PC-9 (cell line): ENCODE results near the gene PNMA6E. TPM values are rescaled to one million over a fixed set of nuclear protein-coding genes. Genes with fewer than 3 reads are reported as not detected.

Experiments
- BruUV-seq: library from RNA; stranded (reverse); fragments of 400-500 nt; replicated peaks from 2 replicates; lab custom pipeline; 2021; lab: Mats Ljungman, UMichigan
- CTCF ChIA-PET: fragments of 300-600 bp; sonication (Branson Sonifier 250); formaldehyde crosslinking; loops from one replicate; lab custom pipeline; 2022; ENCODE audit warnings: antibody characterized with exemption; lab: Charles Lee
- POLR2A ChIA-PET: fragments of 300-600 bp; sonication (Branson Sonifier 250); formaldehyde crosslinking; loops from one replicate; lab custom pipeline; 2022; ENCODE audit warnings: antibody characterized with exemption; ENCODE audit not compliant: unreplicated experiment; lab: Charles Lee
- DNase-seq, 2 experiments: peaks; one replicate each; pipeline versions ENCODE4 v3.0.0 to v3.0.0-alpha.2; 2015 to 2022; ENCODE audit warnings: mixed read lengths in 1 of 2
- H2AFZ ChIP-seq: fragments of 200-600 bp; sonication (generic); 2 replicates; pipeline ENCODE4 v1.8.1; 2017; ENCODE audit warnings: antibody characterized with exemption
- H3F3A ChIP-seq: fragments of 200-600 bp; sonication (generic); 2 replicates; pipeline ENCODE4 v1.8.1; 2017; ENCODE audit warnings: antibody characterized with exemption, mild to moderate bottlenecking, low read depth; ENCODE audit not compliant: insufficient read depth
- H3K27ac ChIP-seq: fragments of 200-600 bp; sonication (generic); 2 replicates; pipeline ENCODE4 v1.6.1; 2016; ENCODE audit warnings: mixed run types
- H3K27me3 ChIP-seq: fragments of 200-600 bp; sonication (generic); 2 replicates; pipeline ENCODE4 v1.6.1; 2016; ENCODE audit warnings: low read depth, mixed run types; ENCODE audit not compliant: insufficient read depth
- H3K36me3 ChIP-seq: fragments of 200-600 bp; sonication (generic); 2 replicates; pipeline ENCODE4 v1.6.1; 2016; ENCODE audit warnings: low read depth, mixed run types
- H3K4me1 ChIP-seq: fragments of 200-600 bp; sonication (generic); replicated peaks from 2 replicates; pipeline ENCODE4 v1.6.1; 2016; ENCODE audit warnings: mixed run types; ENCODE audit not compliant: insufficient read depth
- H3K4me2 ChIP-seq: fragments of 200-600 bp; sonication (generic); 2 replicates; pipeline ENCODE4 v1.6.1; 2017; ENCODE audit warnings: mixed run types
- H3K4me3 ChIP-seq: fragments of 200-600 bp; sonication (generic); 2 replicates; pipeline ENCODE4 v1.6.1; 2016; ENCODE audit warnings: mixed run types
- H3K79me2 ChIP-seq: fragments of 200-600 bp; sonication (generic); 2 replicates; pipeline ENCODE4 v1.6.1; 2017; ENCODE audit warnings: low read depth, mixed run types
- H3K9me2 ChIP-seq: fragments of 200-600 bp; sonication (generic); 2 replicates; pipeline ENCODE4 v1.8.1; 2017; ENCODE audit warnings: mild to moderate bottlenecking; ENCODE audit not compliant: insufficient read depth
- H3K9me3 ChIP-seq: fragments of 200-600 bp; sonication (generic); 2 replicates; pipeline ENCODE4 v1.8.1; 2016; ENCODE audit warnings: low read depth; ENCODE audit not compliant: insufficient read depth
- H4K20me1 ChIP-seq: fragments of 200-600 bp; sonication (generic); 2 replicates; pipeline ENCODE4 v1.8.1; 2017; ENCODE audit not compliant: insufficient read depth
- CTCF ChIP-seq: fragments of 200-600 bp; sonication (generic); conservative IDR thresholded peaks from 2 replicates; pipeline ENCODE4 v1.6.1; 2017; ENCODE audit warnings: mixed run types, antibody characterized with exemption, mild to moderate bottlenecking, moderate library complexity
- EZH2 ChIP-seq: fragments of 200-600 bp; sonication (generic); IDR thresholded peaks from 2 replicates; pipeline ENCODE4 v1.8.0; 2017; ENCODE audit warnings: antibody characterized with exemption, low read depth
- intact Hi-C: fragments of 100-400 bp; cut with micrococcal nuclease; formaldehyde crosslinking; loops from one replicate; pipeline ENCODE4 v1.10.0; 2022; ENCODE audit not compliant: unreplicated experiment
- total RNA-seq: library from RNA; stranded (reverse); gene quantifications from 2 replicates; pipeline ENCODE4 v1.2.3, GENCODE V29; 2021

Gene PNMA6E
- total RNA-seq, 1 experiment from 2014 or later = not detected

DNA sequence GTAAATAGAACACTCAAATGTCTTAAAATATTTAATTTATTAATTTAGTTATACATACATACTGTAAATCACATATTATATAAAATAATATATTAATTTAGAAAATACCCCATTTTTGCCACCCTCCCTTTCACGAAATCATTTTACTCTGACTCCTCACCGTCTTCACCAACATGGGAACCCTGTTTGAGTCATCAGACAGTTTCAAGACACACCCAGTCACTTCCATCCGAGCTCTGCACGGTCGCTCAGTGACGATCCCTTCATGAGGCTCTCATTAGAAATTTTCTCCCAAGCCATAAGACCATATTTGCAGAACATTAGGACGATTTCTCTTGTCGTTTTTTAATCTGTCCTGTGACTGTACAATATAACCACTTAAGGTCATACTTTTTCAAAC is 52.7 kb downstream of the PNMA6E start:
- Histone ChIP-seq H4K20me1 (no peaks in the 10 kb centered on the region), H3K4me1 (no peaks in the 10 kb centered on the region), H3F3A (no peaks in the 10 kb centered on the region), H2AFZ (no peak overlapping the region), H3K27ac (no peak overlapping the region), H3K9me2 (no peaks in the 10 kb centered on the region), H3K27me3 (no peaks in the 10 kb centered on the region), H3K9me3 (no peaks in the 10 kb centered on the region), H3K4me3 (no peak overlapping the region), H3K36me3 (no peaks in the 10 kb centered on the region), H3K4me2 (no peak overlapping the region), H3K79me2 (no peaks in the 10 kb centered on the region)
- intact Hi-C loops = no loop called here
- TF ChIP-seq CTCF (no peak), EZH2 (no peak)
- CTCF ChIA-PET = no interaction called here
- POLR2A ChIA-PET = no interaction called here
- no TSS peak for BruUV-seq
- no peak for DNase-seq

GRCh38 chrX:153347530-153347929 is 53.6 kb downstream of the PNMA6E start:
- TF ChIP-seq CTCF (no peak), EZH2 (no peak)
- POLR2A ChIA-PET = no interaction called here
- intact Hi-C loops = no loop called here
- no peaks in the 10 kb centered on the region for H3K4me1 ChIP-seq
- H3K79me2 ChIP-seq = no peaks in the 10 kb centered on the region
- H3K4me3 ChIP-seq = no peak overlapping the region
- no peaks in the 10 kb centered on the region for H4K20me1 ChIP-seq
- no peaks in the 10 kb centered on the region for H3F3A ChIP-seq
- CTCF ChIA-PET = no interaction called here
- H3K9me3 ChIP-seq = no peaks in the 10 kb centered on the region
- no peaks in the 10 kb centered on the region for H3K27me3 ChIP-seq
- no peak overlapping the region for H2AFZ ChIP-seq
- H3K4me2 ChIP-seq = no peak overlapping the region
- H3K36me3 ChIP-seq = no peaks in the 10 kb centered on the region
- H3K27ac ChIP-seq = no peak overlapping the region
- no peaks in the 10 kb centered on the region for H3K9me2 ChIP-seq
- DNase-seq = no peak
- no TSS peak for BruUV-seq

Other genes starting within 250 kb of the PNMA6E start
- not detected in 2 replicates for gene MAGEA1, start 222.1 kb downstream of the PNMA6E start, total RNA-seq
- not detected in 2 replicates for gene PNMA6F, start 79.6 kb downstream of the PNMA6E start, total RNA-seq
- gene ZNF275, start 67.2 kb downstream of the PNMA6E start, total RNA-seq = 6.5 and 7.1 TPM in 2 replicates
- not detected in 2 replicates for gene ZFP92, start 10.1 kb upstream of the PNMA6E start, total RNA-seq
- gene TREX2, start 44.7 kb upstream of the PNMA6E start, total RNA-seq = 2.0 and 2.3 TPM in 2 replicates
- gene HAUS7, start 69.2 kb upstream of the PNMA6E start, total RNA-seq = 29.3 and 33.4 TPM in 2 replicates
- 0.33 and 0.70 TPM in 2 replicates for gene BGN, start 93.6 kb upstream of the PNMA6E start, total RNA-seq
- not detected in 2 replicates for gene ATP2B3, start 116.3 kb upstream of the PNMA6E start, total RNA-seq
- 33.9 and 35.9 TPM in 2 replicates for gene CCNQ, start 197.8 kb upstream of the PNMA6E start, total RNA-seq
- 1.3 and 1.8 TPM in 2 replicates for gene DUSP9, start 245.9 kb upstream of the PNMA6E start, total RNA-seq